Left lung (tissue), 10 donors: ENCODE results near the gene TOP1. TPM values are rescaled to one million over a fixed set of nuclear protein-coding genes. Genes with fewer than 3 reads are reported as not detected.
A peak's percentile ranks its signal among the peaks of the same experiment; 100 is the strongest.

Experiments
- ATAC-seq: fragments of 200-7000 bp; cut with Tn5 transposase; one replicate; pipeline ENCODE4 v1.9.1; 2020; ENCODE audit warnings: moderate library complexity
- DNase-seq, 4 donors: peaks; one replicate each; pipeline ENCODE4 v3.0.0-alpha.2; 2013 to 2020
- H3K27ac ChIP-seq, 2 donors: fragments of 200-600 bp; sonication (generic) in 1 of 2; one replicate each; pipeline versions ENCODE4 v1.5.0 to v1.8.0; 2020 to 2021
- H3K27me3 ChIP-seq, 2 donors: fragments of 200-600 bp; sonication (generic) in 1 of 2; one replicate each; pipeline versions ENCODE4 v1.5.0 to v1.8.0; 2020 to 2021
- H3K36me3 ChIP-seq, 2 donors: fragments of 200-600 bp; sonication (generic) in 1 of 2; one replicate each; pipeline versions ENCODE4 v1.5.0 to v1.8.0; 2020 to 2021
- H3K4me1 ChIP-seq, 2 donors: fragments of 200-600 bp; one replicate each; pipeline ENCODE4 v1.8.0; 2021
- H3K4me3 ChIP-seq, 2 donors: fragments of 200-600 bp; sonication (generic) in 1 of 2; one replicate each; pipeline versions ENCODE4 v1.5.0 to v1.8.0; 2020 to 2021; ENCODE audit warnings: mild to moderate bottlenecking in 1 of 2
- H3K9me3 ChIP-seq, 2 donors: fragments of 200-600 bp; sonication (generic) in 1 of 2; one replicate each; pipeline versions ENCODE4 v1.5.0 to v1.8.0; 2020 to 2021
- CTCF ChIP-seq, 2 donors: fragments of 200-600 bp; sonication (generic) in 1 of 2; IDR thresholded peaks; one replicate each; pipeline versions ENCODE4 v1.5.0 to v1.8.0; 2021; ENCODE audit warnings: antibody characterized with exemption in 2 of 2
- intact Hi-C, 2 donors: fragments of 100-400 bp; cut with DNase I; formaldehyde crosslinking; loops; one replicate each; pipeline versions ENCODE4 v1.11.2 to v1.14.2; 2022
- polyA plus RNA-seq, 6 donors: library from polyadenylated mRNA; unstranded; fragments of 120-200 nt; gene quantifications; one replicate each; pipeline ENCODE4 v1.2.1, GENCODE V29; 2013; ENCODE audit not compliant: insufficient read length in 6 of 6
- total RNA-seq, 2 donors: library from RNA; stranded (reverse); fragmentation: NEBNext Ultra II Directional; extraction: Animal tissue kit (Norgen Biotek cat#: 25700); gene quantifications; one replicate each; pipeline ENCODE4 v1.2.1, GENCODE V29; 2021
- donor health status: DM: no; HTN: yes; CAD: no.
- donor health status: DM: no; HTN: no; CAD: no.

TOP1 gene
- total and polyA plus RNA-seq, 8 donors = 68.0 to 99.3 (median 95.5) TPM

GRCh38 chr20:40997116-40997515 is 31.5 kb upstream of the TOP1 start:
- ATAC-seq (no peak), DNase-seq (no peak)
- Histone ChIP-seq H3K4me3 (no peak overlapping the region), H3K4me1 (peaks cover 0 to 14% of the 10 kb centered on the region in 2 donors), H3K9me3 (no peaks in the 10 kb centered on the region), H3K36me3 (no peaks in the 10 kb centered on the region), H3K27me3 (no peaks in the 10 kb centered on the region), H3K27ac (no peak overlapping the region)
- intact Hi-C loops = no loop called here
- no peak for TF ChIP-seq CTCF (IDR thresholded peaks at IDR 0.05)

- Histone ChIP-seq H3K4me1 (peaks cover 20 to 36% of the 10 kb centered on the region in 2 donors), H3K4me3 (no peak overlapping the region), H3K9me3 (no peaks in the 10 kb centered on the region), H3K27me3 (no peaks in the 10 kb centered on the region), H3K27ac (no peak overlapping the region), H3K36me3 (no peaks in the 10 kb centered on the region)
- ATAC-seq (no peak), DNase-seq (no peak)
- intact Hi-C loops = no loop called here
- no peak for TF ChIP-seq CTCF (IDR thresholded peaks at IDR 0.05)
These were observed 28.8 kb upstream of the TOP1 start for GRCh38 chr20:40999841-41000240.

- intact Hi-C loops = no loop called here
- Histone ChIP-seq H3K4me3 (no peak overlapping the region), H3K36me3 (no peaks in the 10 kb centered on the region), H3K27ac (no peak overlapping the region), H3K9me3 (no peaks in the 10 kb centered on the region), H3K27me3 (no peaks in the 10 kb centered on the region), H3K4me1 (peaks cover 26 to 44% of the 10 kb centered on the region in 2 donors)
- ATAC-seq (no peak), DNase-seq (no peak)
- no peak for TF ChIP-seq CTCF (IDR thresholded peaks at IDR 0.05)
These were observed 28.0 kb upstream of the TOP1 start for GRCh38 chr20:41000628-41001027.

GRCh38 chr20:41001497-41001896 is 27.1 kb upstream of the TOP1 start:
- intact Hi-C loops = no loop called here

GRCh38 chr20:41002842-41003142 is 25.8 kb upstream of the TOP1 start:
- H3K4me1 ChIP-seq = peaks cover 29 to 66% of the 10 kb centered on the region in 2 donors
- H3K4me3 ChIP-seq = no peak overlapping the region
- H3K27me3 ChIP-seq = no peaks in the 10 kb centered on the region
- no peak for TF ChIP-seq CTCF (IDR thresholded peaks at IDR 0.05)
- no peaks in the 10 kb centered on the region for H3K9me3 ChIP-seq
- intact Hi-C loops = no loop called here
- ATAC-seq (no peak), DNase-seq (no peak)
- peak overlapping the region; percentile 93 to 95 for H3K27ac ChIP-seq
- no peaks in the 10 kb centered on the region for H3K36me3 ChIP-seq

More at GRCh38 chr20:41001497-41001896, 27.1 kb upstream of the TOP1 start:
- TF ChIP-seq CTCF (IDR thresholded peaks at IDR 0.05) = no peak
- DNase-seq (no peak), ATAC-seq (no peak)
- H3K27me3 ChIP-seq = no peaks in the 10 kb centered on the region
- no peak overlapping the region for H3K4me3 ChIP-seq
- H3K4me1 ChIP-seq = peaks cover 29 to 53% of the 10 kb centered on the region in 2 donors
- no peaks in the 10 kb centered on the region for H3K9me3 ChIP-seq
- H3K27ac ChIP-seq = peak overlapping the region in 1 of 2 donors; percentile 93
- no peaks in the 10 kb centered on the region for H3K36me3 ChIP-seq
